Measurements from ENCODE around the gene ZMAT5. TPM values are rescaled to one million over a fixed set of nuclear protein-coding genes. Genes with fewer than 3 reads are reported as not detected.

ZMAT5 gene
- total RNA-seq, 4 donors from 2014 or later: 13.3 to 33.8 (median 23.1) TPM

DNA sequence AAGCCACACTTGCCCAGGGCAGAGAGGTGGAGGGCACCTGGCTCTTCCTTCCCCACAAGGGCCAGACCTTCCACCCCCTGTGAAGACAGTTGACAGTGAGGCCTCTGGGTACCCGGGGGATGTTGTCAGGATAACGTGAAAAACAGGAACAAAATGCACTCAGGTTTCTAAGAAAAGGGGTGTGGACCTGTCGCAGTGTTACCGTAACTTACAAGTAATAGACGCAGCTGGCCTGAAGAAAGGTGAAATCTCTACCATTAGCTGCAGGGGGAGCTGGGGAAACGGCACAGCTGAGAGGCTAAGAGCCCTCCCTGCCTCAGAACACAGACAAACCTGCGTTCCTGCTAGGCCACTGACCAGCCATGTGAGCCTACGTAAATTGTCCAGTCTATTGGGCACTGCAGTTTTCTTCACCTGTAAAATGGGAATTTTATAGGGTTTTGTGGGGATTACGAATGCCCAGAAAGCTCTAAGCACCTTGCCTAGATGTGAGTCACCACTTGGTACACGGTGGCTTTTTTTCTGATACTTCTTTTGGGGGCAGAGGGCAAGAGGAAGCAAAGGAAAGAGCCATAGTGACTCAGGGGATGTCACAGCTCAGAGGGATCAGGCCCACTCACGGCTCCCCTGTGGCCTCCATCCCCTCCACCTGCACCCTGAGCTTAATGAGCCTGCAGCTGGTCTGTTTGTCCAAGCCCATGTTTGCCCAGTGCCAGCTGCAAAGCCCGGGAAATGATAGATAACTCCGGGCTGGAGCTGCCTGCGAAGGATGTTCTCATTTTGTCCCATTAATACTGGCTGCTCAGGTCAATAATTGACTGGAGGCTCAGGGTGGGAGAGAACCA lies 65.4 kb downstream of the ZMAT5 start:
- WGBS: 44% methylated on average over 13 of the region's 14 CpGs

DNA sequence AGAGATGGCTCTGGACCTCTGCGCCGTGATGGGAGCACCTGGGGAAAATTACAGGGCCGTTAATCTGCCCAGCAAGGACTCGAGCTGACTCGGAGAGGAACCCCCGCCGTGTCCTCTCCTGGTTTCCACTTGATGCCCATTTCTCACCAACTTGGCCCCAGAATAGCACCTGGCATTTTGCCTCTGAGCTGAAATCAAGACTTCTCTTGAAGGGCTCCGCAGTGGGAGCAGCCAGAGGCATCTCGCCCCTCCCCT lies 66.0 kb downstream of the ZMAT5 start:
- Histone ChIP-seq H3K4me3 (no peak overlapping the region), H3K4me1 (peaks cover 7 to 49% (median 36%) of the 10 kb centered on the region in 4 donors), H3K27me3 (peaks cover 0 to 66% (median 6%) of the 10 kb centered on the region in 4 donors), H3K27ac (replicated peaks in 1 of 4) (no peak overlapping the region), H3K36me3 (peaks cover under 1 to 23% (median 15%) of the 10 kb centered on the region in 4 donors), H3K9me3 (no peaks in the 10 kb centered on the region)
- DNase-seq (ENCODE audit: extremely low spot score): no peak
- 61% methylated on average over 2 of the region's 9 CpGs for WGBS
- intact Hi-C loops (cut with DNase I): no loop called here
- TF ChIP-seq EP300 (IDR thresholded peaks at IDR 0.05) (no peak), POLR2A (IDR thresholded peaks at IDR 0.05; ENCODE audit: low read depth) (no peak), POLR2AphosphoS5 (IDR thresholded peaks at IDR 0.05) (no peak)
- TF ChIP-seq, protein P1, sequence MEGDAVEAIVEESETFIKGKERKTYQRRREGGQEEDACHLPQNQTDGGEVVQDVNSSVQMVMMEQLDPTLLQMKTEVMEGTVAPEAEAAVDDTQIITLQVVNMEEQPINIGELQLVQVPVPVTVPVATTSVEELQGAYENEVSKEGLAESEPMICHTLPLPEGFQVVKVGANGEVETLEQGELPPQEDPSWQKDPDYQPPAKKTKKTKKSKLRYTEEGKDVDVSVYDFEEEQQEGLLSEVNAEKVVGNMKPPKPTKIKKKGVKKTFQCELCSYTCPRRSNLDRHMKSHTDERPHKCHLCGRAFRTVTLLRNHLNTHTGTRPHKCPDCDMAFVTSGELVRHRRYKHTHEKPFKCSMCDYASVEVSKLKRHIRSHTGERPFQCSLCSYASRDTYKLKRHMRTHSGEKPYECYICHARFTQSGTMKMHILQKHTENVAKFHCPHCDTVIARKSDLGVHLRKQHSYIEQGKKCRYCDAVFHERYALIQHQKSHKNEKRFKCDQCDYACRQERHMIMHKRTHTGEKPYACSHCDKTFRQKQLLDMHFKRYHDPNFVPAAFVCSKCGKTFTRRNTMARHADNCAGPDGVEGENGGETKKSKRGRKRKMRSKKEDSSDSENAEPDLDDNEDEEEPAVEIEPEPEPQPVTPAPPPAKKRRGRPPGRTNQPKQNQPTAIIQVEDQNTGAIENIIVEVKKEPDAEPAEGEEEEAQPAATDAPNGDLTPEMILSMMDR (IDR thresholded peaks at IDR 0.05): no peak

More for the DNA sequence above, 65.4 kb downstream of the ZMAT5 start:
- H3K4me3 ChIP-seq: no peak overlapping the region
- no peak for DNase-seq (ENCODE audit: extremely low spot score)
- no peaks in the 10 kb centered on the region for H3K9me3 ChIP-seq
- TF ChIP-seq, protein P1 (IDR thresholded peaks at IDR 0.05): no peak
- no peak for TF ChIP-seq POLR2A (IDR thresholded peaks at IDR 0.05; ENCODE audit: low read depth)
- no peak for TF ChIP-seq EP300 (IDR thresholded peaks at IDR 0.05)
- TF ChIP-seq POLR2AphosphoS5 (IDR thresholded peaks at IDR 0.05): no peak
- H3K27ac ChIP-seq (replicated peaks in 1 of 4): no peak overlapping the region
- peaks cover 0 to 71% (median 6%) of the 10 kb centered on the region in 4 donors for H3K27me3 ChIP-seq
- peaks cover 0 to 18% (median 11%) of the 10 kb centered on the region in 4 donors for H3K36me3 ChIP-seq
- intact Hi-C loops (cut with DNase I): no loop called here
- H3K4me1 ChIP-seq: peaks cover 7 to 50% (median 37%) of the 10 kb centered on the region in 4 donors

DNA sequence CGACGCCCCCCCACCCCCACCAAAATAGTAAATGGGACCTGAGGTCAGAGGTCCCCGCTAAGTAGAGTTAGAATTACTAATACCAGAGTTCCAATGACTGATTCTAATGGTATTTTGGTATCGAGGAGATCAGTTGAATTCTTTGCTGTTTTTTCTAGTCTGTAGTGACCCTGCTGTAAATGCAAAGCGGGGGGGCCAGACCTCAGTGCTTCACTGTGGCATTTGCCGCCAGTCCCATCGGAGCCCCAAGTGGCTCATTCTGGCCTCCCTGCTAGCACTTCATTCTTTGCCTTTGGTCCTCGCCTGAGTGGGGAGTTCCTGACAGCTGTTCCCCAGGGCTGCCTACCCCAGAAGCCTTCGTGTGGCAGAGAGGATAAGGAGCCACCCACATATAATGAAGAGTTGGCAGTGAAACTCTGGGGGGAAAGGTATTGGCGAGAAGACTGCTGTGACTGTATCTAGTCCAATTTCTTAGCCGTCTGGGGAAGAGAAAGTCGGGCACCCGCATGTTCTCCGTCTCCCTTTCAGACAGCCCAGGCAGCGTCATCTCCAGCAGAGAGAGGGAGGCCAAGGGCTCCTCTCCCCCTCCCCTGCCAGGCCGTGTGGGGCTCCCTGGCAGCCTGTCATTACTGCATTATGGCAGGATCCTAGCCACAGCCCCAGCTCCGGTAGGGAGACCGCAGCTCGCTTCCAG lies 66.5 kb downstream of the ZMAT5 start:
- intact Hi-C loops (cut with DNase I): no loop called here
- Histone ChIP-seq H3K4me3 (no peak overlapping the region), H3K9me3 (no peaks in the 10 kb centered on the region), H3K27me3 (peaks cover 0 to 61% (median 6%) of the 10 kb centered on the region in 4 donors), H3K4me1 (peaks cover 7 to 44% (median 35%) of the 10 kb centered on the region in 4 donors), H3K36me3 (peaks cover 5 to 28% (median 20%) of the 10 kb centered on the region in 4 donors), H3K27ac (replicated peaks in 1 of 4) (no peak overlapping the region)
- 63% methylated on average over 15 of the region's 19 CpGs for WGBS
- no peak for TF ChIP-seq POLR2AphosphoS5 (IDR thresholded peaks at IDR 0.05)
- TF ChIP-seq EP300 (IDR thresholded peaks at IDR 0.05): no peak
- TF ChIP-seq POLR2A (IDR thresholded peaks at IDR 0.05; ENCODE audit: low read depth): no peak
- TF ChIP-seq, protein P1 (IDR thresholded peaks at IDR 0.05): no peak
- no peak for DNase-seq (ENCODE audit: extremely low spot score)

DNA sequence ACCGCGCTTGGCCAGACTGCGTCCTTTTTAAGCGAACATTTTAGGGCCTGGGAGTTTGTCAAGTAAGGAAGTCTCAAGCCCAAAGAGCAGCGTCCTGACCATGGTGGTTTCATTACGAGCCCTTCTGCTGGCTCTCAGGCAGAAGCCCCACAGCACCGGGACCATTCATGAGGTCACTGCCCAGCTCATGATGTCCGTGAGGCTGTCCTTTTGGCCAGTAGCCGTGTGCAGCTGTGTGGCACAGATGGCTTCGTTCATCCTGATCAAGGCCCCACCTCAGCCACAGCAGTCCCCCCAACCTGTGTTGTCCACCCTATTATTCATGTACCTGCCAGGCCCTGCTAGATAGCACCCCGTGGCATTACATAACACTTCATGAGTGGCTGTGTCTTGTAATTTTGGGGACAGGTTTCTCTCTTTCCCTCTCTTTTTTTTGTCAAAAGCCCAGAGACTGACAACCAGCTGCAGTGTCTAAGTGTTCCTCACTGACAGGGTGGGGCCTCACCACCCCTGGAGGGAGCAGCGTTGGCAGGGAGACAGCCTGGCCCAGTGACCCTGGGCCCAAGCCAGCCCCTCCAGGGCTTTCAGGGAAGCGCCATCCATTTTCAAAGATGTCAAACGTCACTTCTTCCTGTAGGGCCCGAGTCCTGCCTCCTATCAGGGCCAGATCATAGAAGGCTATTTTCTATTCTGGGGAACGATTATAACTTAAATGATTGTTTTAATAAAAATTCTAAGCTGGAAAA lies 68.8 kb downstream of the ZMAT5 start:
- Histone ChIP-seq H3K27me3 (peaks cover 0 to 37% (median 1%) of the 10 kb centered on the region in 4 donors), H3K36me3 (peaks cover 20 to 50% (median 38%) of the 10 kb centered on the region in 4 donors), H3K9me3 (no peaks in the 10 kb centered on the region), H3K27ac (replicated peaks in 1 of 4) (no peak overlapping the region), H3K4me3 (no peak overlapping the region), H3K4me1 (peaks cover 4 to 26% (median 16%) of the 10 kb centered on the region in 4 donors)
- TF ChIP-seq POLR2A (IDR thresholded peaks at IDR 0.05; ENCODE audit: low read depth) (no peak), POLR2AphosphoS5 (IDR thresholded peaks at IDR 0.05) (no peak), EP300 (IDR thresholded peaks at IDR 0.05) (no peak)
- TF ChIP-seq, protein P1 (IDR thresholded peaks at IDR 0.05): no peak
- WGBS: 78% methylated on average over 15 of the region's 16 CpGs
- DNase-seq (ENCODE audit: extremely low spot score): no peak
- intact Hi-C loops (cut with DNase I): no loop called here

All from esophagus muscularis mucosa (tissue), 4 donors.